Activated CD4-positive, alpha-beta memory T cell treated with anti-CD3 and anti-CD28 coated beads for 36 hours (primary cell): ENCODE measurements around the gene PGAP3. TPM values are rescaled to one million over a fixed set of nuclear protein-coding genes. Genes with fewer than 3 reads are reported as not detected.
"Not testable (repeated sequence)": the region's sequence is repeated elsewhere in the genome, so short reads cannot be mapped to it uniquely, and the experiment has no call there.

Experiments
- CTCF ChIA-PET: fragments of 350-600 bp; sonication (Branson Sonifier 250); formaldehyde crosslinking; loops from one replicate; lab custom pipeline; 2021; ENCODE audit warnings: antibody characterized with exemption, inconsistent platforms; lab: Charles Lee
- POLR2A ChIA-PET: fragments of 350-600 bp; sonication (Branson Sonifier 250); formaldehyde crosslinking; loops from one replicate; lab custom pipeline; 2021; ENCODE audit warnings: antibody characterized with exemption; lab: Charles Lee
- DNase-seq: peaks from one replicate; pipeline ENCODE4 v3.0.0-alpha.2; 2020
- H3K27ac Mint-ChIP-seq: one replicate; pipeline ENCODE4 v1.8.0; 2021; ENCODE audit warnings: mixed read lengths
- H3K27me3 Mint-ChIP-seq: one replicate; pipeline ENCODE4 v1.8.0; 2021; ENCODE audit warnings: mixed read lengths
- H3K36me3 Mint-ChIP-seq: one replicate; pipeline ENCODE4 v1.8.0; 2021; ENCODE audit warnings: mixed read lengths
- H3K4me1 Mint-ChIP-seq: one replicate; pipeline ENCODE4 v1.8.0; 2021; ENCODE audit warnings: low read depth, mixed read lengths
- H3K4me3 Mint-ChIP-seq: one replicate; pipeline ENCODE4 v1.8.0; 2021; ENCODE audit warnings: mild to moderate bottlenecking, mixed read lengths
- H3K9me3 Mint-ChIP-seq: one replicate; pipeline ENCODE4 v1.8.0; 2021; ENCODE audit warnings: mixed read lengths
- intact Hi-C: fragments of 100-400 bp; cut with micrococcal nuclease; formaldehyde crosslinking; loops from one replicate; pipeline ENCODE4 v1.15.1; 2023
- total RNA-seq, 2 experiments: library from RNA; stranded (reverse); gene quantifications; one replicate each; pipeline ENCODE4 v1.2.3, GENCODE V29; 2021

The PGAP3 gene
- total RNA-seq, 2 experiments from 2014 or later = 8.3 to 8.6 TPM

DNA sequence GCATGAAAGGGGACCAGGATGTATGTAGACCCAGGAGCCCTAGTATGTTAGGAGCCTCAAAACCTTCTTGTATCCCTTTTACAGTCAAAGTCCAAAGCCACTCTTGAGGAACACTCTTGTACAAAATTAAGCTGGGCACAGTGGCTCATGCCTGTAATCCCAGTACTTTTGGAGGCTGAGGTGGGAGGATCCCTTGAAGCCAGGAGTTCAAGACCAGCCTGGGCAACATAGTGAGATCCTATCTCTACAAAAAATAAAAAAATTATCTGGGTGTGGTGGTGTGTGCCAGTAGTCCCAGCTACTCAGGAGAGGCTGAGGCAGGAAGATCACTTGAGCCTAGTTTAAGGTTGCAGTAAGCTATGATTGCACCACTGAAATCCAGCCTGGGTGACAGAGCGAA lies 38.1 kb upstream of the PGAP3 start:
- H3K4me3 Mint-ChIP-seq = not testable (repeated sequence)

DNA sequence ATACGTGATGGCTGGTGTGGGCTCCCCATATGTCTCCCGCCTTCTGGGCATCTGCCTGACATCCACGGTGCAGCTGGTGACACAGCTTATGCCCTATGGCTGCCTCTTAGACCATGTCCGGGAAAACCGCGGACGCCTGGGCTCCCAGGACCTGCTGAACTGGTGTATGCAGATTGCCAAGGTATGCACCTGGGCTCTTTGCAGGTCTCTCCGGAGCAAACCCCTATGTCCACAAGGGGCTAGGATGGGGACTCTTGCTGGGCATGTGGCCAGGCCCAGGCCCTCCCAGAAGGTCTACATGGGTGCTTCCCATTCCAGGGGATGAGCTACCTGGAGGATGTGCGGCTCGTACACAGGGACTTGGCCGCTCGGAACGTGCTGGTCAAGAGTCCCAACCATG lies 36.9 kb upstream of the PGAP3 start:
- intact Hi-C loops = no loop called here
- H3K36me3 Mint-ChIP-seq = peaks cover 16% of the 10 kb centered on the region
- no peak overlapping the region for H3K4me3 Mint-ChIP-seq
- H3K4me1 Mint-ChIP-seq = peaks cover 10% of the 10 kb centered on the region
- ChIA-PET POLR2A (no interaction called here), CTCF (no interaction called here)
- H3K27ac Mint-ChIP-seq = no peak overlapping the region
- H3K27me3 Mint-ChIP-seq = no peaks in the 10 kb centered on the region
- no peak for DNase-seq
- H3K9me3 Mint-ChIP-seq = no peaks in the 10 kb centered on the region

More for the DNA sequence above, 38.1 kb upstream of the PGAP3 start:
- POLR2A ChIA-PET, CTCF ChIA-PET, intact Hi-C loops, DNase-seq, H3K27ac Mint-ChIP-seq, H3K9me3 Mint-ChIP-seq, H3K27me3 Mint-ChIP-seq: not testable (repeated sequence)
- Mint-ChIP-seq H3K4me1 (peaks cover 12% of the 10 kb centered on the region), H3K36me3 (peaks cover 16% of the 10 kb centered on the region)

DNA sequence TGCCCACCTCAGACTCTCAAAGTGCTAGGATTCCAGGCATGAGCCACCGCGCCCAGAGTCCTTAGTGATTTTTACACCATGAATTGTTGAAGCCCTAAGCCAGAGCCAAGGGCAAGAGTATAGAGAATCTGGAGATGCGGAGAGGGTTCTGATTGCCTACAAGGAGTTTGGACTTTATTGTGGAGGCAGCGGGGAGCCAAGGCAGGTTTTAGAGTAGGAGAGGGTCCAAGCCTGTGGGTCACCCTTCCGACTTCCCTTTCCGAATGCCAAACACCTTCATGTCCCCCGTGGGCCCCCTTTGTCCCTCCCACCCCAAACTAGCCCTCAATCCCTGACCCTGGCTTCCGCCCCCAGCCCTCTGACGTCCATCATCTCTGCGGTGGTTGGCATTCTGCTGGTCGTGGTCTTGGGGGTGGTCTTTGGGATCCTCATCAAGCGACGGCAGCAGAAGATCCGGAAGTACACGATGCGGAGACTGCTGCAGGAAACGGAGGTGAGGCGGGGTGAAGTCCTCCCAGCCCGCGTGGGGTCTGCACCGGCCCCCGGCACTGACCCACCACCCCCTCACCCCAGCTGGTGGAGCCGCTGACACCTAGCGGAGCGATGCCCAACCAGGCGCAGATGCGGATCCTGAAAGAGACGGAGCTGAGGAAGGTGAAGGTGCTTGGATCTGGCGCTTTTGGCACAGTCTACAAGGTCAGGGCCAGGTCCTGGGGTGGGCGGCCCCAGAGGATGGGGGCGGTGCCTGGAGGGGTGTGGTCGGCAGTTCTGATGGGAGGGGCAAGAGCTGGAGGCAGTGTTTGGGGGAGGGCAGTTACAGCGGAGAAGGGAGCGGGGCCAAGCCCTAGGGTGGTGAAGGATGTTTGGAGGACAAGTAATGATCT lies 35.4 kb upstream of the PGAP3 start:
- Mint-ChIP-seq H3K9me3 (no peaks in the 10 kb centered on the region), H3K4me1 (no peaks in the 10 kb centered on the region), H3K27ac (no peak overlapping the region), H3K27me3 (no peaks in the 10 kb centered on the region), H3K36me3 (peaks cover 3% of the 10 kb centered on the region), H3K4me3 (no peak overlapping the region)
- ChIA-PET POLR2A (no interaction called here), CTCF (interaction anchor here (1.2 kb wide), 1 partner anchor 70 kb away, joined by 7 read pairs; no protein-coding TSS in a partner anchor)
- DNase-seq = peak; percentile 22
- intact Hi-C loops = no loop called here

DNA sequence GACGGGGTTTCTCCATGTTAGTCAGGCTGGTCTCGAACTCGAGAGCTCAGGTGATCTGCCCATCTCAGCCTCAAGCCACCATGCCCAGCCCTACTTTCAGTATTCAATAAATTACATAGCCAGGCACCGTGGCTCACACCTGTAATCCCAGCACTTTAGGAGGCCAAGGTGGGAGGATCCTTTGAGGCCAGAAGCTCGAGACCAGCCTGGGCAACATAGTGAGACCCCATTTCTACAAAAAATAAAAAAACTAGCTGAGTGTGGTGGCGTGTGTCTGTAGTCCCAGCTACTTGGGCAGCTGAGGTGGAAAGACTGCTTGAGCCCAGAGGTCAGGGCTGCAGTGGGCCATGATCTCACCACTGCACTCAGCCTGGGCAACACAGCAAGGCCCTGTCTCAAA lies 34.2 kb upstream of the PGAP3 start:
- H3K27me3 Mint-ChIP-seq = no peaks in the 10 kb centered on the region
- H3K4me1 Mint-ChIP-seq = no peaks in the 10 kb centered on the region
- DNase-seq = no peak
- intact Hi-C loops = no loop called here
- peaks cover 3% of the 10 kb centered on the region for H3K36me3 Mint-ChIP-seq
- H3K9me3 Mint-ChIP-seq = no peaks in the 10 kb centered on the region
- no peak overlapping the region for H3K4me3 Mint-ChIP-seq
- CTCF ChIA-PET = interaction anchor here (1.2 kb wide), 1 partner anchor 69 kb away, joined by 7 read pairs; no protein-coding TSS in a partner anchor
- H3K27ac Mint-ChIP-seq = no peak overlapping the region
- POLR2A ChIA-PET = no interaction called here

DNA sequence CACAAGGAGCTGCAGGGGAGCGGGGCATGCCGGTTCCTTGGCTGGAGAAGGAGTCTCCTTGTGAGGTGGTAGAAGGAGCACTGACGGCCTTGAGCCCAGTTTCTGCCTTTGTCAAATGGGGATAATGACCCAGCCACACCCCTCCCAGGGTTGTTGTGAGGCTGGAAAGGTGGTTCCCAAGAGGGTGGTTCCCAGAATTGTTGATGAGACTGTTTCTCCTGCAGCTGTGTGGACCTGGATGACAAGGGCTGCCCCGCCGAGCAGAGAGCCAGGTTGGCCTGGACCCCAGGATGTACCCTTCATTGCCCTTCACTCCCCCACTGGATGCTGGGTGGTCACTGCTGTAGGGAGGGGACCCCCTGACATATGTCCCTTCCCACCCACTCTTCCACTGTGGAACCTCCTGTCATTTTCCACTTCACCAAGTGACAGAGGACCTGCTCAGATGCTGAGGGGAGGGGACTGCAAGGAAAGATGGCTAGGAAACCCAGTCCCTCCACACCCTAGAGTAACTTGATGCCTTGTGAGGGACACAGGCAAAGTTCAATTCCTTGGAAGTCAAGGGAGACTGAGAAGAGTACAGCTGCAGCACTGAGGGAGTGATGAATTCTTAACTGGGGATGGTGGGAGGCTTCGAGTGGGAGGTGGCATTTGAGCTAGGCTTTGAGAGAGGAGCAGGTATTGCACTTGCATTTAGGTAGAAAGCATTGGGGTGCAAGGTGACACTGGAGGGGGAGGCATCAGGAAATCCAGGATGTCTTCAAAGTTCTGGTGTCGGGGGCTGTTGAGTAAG lies 31.9 kb upstream of the PGAP3 start:
- intact Hi-C loops = no loop called here
- H3K4me1 Mint-ChIP-seq = no peaks in the 10 kb centered on the region
- no peaks in the 10 kb centered on the region for H3K36me3 Mint-ChIP-seq
- ChIA-PET POLR2A (no interaction called here), CTCF (interaction anchor here (0.7 kb wide), 1 partner anchor 172 kb away, joined by 4 read pairs; no protein-coding TSS in a partner anchor)
- no peak overlapping the region for H3K27ac Mint-ChIP-seq
- DNase-seq = no peak
- H3K27me3 Mint-ChIP-seq = no peaks in the 10 kb centered on the region
- no peaks in the 10 kb centered on the region for H3K9me3 Mint-ChIP-seq
- H3K4me3 Mint-ChIP-seq = no peak overlapping the region

DNA sequence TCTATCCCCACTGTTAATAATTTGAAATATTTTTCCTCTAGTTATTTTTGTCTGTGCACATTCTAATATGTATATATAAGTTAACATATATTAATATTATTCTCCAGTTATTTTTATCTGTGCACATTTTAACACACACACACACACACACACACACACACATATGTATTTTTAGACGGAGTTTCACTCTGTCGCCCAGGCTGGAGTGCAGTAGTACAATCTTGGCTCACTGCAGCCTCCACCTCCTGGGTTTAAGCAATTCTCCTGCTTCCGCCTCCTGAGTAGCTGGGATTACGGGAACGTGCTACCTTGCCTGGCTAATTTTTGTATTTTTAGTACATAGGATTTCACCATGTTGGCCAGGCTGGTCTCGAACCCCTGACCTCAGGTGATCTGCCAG lies 29.8 kb upstream of the PGAP3 start:
- intact Hi-C loops = no loop called here
- Mint-ChIP-seq H3K9me3 (no peaks in the 10 kb centered on the region), H3K4me3 (no peak overlapping the region), H3K4me1 (no peaks in the 10 kb centered on the region), H3K36me3 (no peaks in the 10 kb centered on the region), H3K27ac (no peak overlapping the region), H3K27me3 (no peaks in the 10 kb centered on the region)
- DNase-seq = no peak
- ChIA-PET CTCF (no interaction called here), POLR2A (no interaction called here)

DNA sequence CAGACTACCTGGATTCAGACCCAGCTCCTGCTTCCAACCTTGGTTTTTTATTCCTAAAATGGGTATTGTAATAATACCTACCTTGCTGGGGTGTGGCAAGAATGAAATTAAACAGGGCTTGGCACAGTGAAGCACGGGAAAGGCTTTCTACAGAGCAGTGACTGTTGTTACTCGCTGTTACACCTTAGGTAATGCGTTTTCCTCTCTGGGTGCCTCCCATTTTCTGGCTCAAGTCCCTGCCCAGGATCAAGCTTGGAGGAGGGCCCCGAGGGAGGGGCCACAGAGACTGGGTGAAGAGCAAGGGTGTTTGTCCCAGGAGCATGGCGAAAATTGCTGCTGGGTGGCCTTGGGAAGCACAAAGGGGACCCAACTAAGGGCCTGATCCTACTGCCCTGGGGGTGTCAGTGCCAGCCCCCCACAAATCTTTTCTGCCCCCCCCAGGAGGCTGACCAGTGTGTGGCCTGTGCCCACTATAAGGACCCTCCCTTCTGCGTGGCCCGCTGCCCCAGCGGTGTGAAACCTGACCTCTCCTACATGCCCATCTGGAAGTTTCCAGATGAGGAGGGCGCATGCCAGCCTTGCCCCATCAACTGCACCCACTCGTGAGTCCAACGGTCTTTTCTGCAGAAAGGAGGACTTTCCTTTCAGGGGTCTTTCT lies 29.2 kb upstream of the PGAP3 start:
- Mint-ChIP-seq H3K4me3 (no peak overlapping the region), H3K9me3 (no peaks in the 10 kb centered on the region), H3K27me3 (no peaks in the 10 kb centered on the region), H3K36me3 (no peaks in the 10 kb centered on the region), H3K27ac (no peak overlapping the region), H3K4me1 (no peaks in the 10 kb centered on the region)
- POLR2A ChIA-PET = no interaction called here
- intact Hi-C loops = no loop called here
- no peak for DNase-seq
- CTCF ChIA-PET = no interaction called here

DNA sequence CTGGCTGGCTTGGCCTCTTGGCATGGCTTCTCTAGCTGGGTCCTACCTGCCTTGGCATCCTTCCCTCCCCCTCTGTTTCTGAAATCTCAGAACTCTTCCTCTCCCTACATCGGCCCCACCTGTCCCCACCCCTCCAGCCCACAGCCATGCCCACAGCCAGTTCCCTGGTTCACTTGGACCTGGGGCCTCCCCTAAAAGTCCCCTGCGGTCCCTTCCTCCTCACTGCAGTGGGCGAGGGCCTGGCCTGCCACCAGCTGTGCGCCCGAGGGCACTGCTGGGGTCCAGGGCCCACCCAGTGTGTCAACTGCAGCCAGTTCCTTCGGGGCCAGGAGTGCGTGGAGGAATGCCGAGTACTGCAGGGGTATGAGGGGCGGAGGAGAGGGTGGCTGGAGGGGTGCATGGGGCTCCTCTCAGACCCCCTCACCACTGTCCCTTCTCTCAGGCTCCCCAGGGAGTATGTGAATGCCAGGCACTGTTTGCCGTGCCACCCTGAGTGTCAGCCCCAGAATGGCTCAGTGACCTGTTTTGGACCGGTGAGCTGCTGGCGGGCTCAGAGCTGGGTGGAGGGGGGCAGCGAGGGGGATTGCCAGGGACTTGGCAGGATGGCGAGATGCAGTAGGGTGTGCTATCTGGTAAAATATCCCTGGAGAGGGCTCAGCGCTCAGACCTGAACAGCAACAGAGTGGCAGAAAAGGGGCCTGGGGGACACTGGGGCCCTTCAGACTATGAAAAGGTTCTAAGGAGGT lies 28.4 kb upstream of the PGAP3 start:
- ChIA-PET CTCF (no interaction called here), POLR2A (no interaction called here)
- H3K27ac Mint-ChIP-seq = no peak overlapping the region

DNA sequence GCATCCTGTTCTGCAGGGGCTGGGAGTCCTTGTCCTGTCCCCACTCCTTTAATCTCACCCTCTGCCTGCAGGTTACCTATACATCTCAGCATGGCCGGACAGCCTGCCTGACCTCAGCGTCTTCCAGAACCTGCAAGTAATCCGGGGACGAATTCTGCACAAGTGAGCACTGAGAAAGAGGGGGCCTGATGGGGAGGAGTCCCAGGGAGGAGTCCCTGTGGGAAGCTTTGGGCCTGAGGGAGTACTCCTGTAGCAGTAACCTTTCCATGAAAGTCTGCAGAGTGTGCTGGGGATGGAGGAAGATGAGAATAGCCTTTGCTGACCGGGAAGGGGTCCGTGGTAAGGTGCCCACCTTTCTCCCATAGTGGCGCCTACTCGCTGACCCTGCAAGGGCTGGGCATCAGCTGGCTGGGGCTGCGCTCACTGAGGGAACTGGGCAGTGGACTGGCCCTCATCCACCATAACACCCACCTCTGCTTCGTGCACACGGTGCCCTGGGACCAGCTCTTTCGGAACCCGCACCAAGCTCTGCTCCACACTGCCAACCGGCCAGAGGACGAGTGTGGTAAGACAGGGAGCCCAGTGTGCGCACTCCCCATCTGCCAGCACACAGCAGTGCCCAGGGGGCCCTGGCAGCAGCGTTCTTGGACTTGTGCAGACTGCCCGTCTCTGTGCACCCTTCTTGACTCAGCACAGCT lies 27.7 kb upstream of the PGAP3 start:
- no peak overlapping the region for H3K27ac Mint-ChIP-seq
- ChIA-PET CTCF (no interaction called here), POLR2A (no interaction called here)
- no peaks in the 10 kb centered on the region for H3K27me3 Mint-ChIP-seq
- no peak overlapping the region for H3K4me3 Mint-ChIP-seq
- H3K36me3 Mint-ChIP-seq = no peaks in the 10 kb centered on the region
- intact Hi-C loops = no loop called here
- no peaks in the 10 kb centered on the region for H3K4me1 Mint-ChIP-seq
- no peaks in the 10 kb centered on the region for H3K9me3 Mint-ChIP-seq
- DNase-seq = no peak

More for the DNA sequence above, 28.4 kb upstream of the PGAP3 start:
- no peak for DNase-seq
- H3K4me3 Mint-ChIP-seq = no peak overlapping the region
- no peaks in the 10 kb centered on the region for H3K36me3 Mint-ChIP-seq
- H3K4me1 Mint-ChIP-seq = no peaks in the 10 kb centered on the region
- intact Hi-C loops = no loop called here
- H3K9me3 Mint-ChIP-seq = no peaks in the 10 kb centered on the region
- no peaks in the 10 kb centered on the region for H3K27me3 Mint-ChIP-seq

DNA sequence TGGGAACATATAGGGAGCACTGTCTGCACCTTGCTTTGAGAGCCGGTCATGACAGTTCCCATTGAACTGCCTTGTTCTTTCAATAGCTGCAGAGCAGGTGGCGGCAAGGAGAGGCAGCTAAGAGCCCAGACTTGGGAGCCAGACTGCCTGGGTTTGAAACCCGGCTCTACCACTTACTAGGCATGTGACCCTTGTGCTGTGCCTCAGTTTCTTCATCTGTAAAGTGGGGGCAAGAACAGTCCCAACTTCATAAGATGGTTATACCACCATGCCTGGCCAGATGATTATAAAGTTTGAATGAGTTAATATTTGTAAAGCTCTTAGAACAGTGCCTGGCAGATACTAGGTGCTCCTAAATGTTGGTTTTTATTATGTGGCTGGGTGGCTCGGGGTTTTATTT lies 26.4 kb upstream of the PGAP3 start:
- Mint-ChIP-seq H3K4me3 (no peak overlapping the region), H3K4me1 (no peaks in the 10 kb centered on the region), H3K36me3 (no peaks in the 10 kb centered on the region), H3K27me3 (no peaks in the 10 kb centered on the region), H3K9me3 (no peaks in the 10 kb centered on the region), H3K27ac (no peak overlapping the region)
- intact Hi-C loops = no loop called here
- DNase-seq = no peak
- ChIA-PET CTCF (interaction anchor here (1.6 kb wide), 1 partner anchor 16 kb away, joined by 5 read pairs; the partner anchor contains the start of gene MIEN1), POLR2A (no interaction called here)

DNA sequence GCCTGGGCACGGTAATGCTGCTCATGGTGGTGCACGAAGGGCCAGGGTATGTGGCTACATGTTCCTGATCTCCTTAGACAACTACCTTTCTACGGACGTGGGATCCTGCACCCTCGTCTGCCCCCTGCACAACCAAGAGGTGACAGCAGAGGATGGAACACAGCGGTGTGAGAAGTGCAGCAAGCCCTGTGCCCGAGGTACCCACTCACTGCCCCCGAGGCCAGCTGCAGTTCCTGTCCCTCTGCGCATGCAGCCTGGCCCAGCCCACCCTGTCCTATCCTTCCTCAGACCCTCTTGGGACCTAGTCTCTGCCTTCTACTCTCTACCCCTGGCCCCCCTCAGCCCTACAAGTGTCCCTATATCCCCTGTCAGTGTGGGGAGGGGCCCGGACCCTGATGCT lies 24.0 kb upstream of the PGAP3 start:
- peaks cover 7% of the 10 kb centered on the region for H3K4me1 Mint-ChIP-seq
- ChIA-PET POLR2A (no interaction called here), CTCF (no interaction called here)

More for the DNA sequence above, 24.0 kb upstream of the PGAP3 start:
- Mint-ChIP-seq H3K4me3 (no peak overlapping the region), H3K36me3 (no peaks in the 10 kb centered on the region), H3K27me3 (no peaks in the 10 kb centered on the region), H3K9me3 (no peaks in the 10 kb centered on the region), H3K27ac (no peak overlapping the region)
- intact Hi-C loops = no loop called here
- no peak for DNase-seq
